Mesenchymal stem cell (in vitro differentiated cells and primary cell): ENCODE results near the gene MYH7B. TPM values are rescaled to one million over a fixed set of nuclear protein-coding genes. Genes with fewer than 3 reads are reported as not detected.

Source experiments
- DNase-seq: peaks from one replicate; pipeline ENCODE4 v3.0.0-alpha.2; 2013
- H2AFZ ChIP-seq: one replicate; pipeline ENCODE4 v1.6.1; 2013; ENCODE audit warnings: low read depth, mild to moderate bottlenecking, control low read depth, inconsistent platforms, low read length, moderate library complexity
- H2AK5ac ChIP-seq: 2 replicates; pipeline ENCODE4 v1.6.1; 2013; ENCODE audit warnings: low read length, moderate library complexity, mild to moderate bottlenecking, inconsistent platforms; ENCODE audit not compliant: severe bottlenecking
- H2BK120ac ChIP-seq: one replicate; pipeline ENCODE4 v1.6.1; 2013; ENCODE audit warnings: low read depth, mild to moderate bottlenecking, inconsistent platforms, low read length, moderate library complexity
- H2BK12ac ChIP-seq, 2 experiments: one replicate each; pipeline ENCODE4 v1.6.1; 2013; ENCODE audit warnings: inconsistent platforms in 2 of 2, low read length in 2 of 2, mild to moderate bottlenecking in 2 of 2, moderate library complexity in 2 of 2, control low read depth in 1 of 2
- H2BK15ac ChIP-seq: one replicate; pipeline ENCODE4 v1.6.1; 2013; ENCODE audit warnings: mild to moderate bottlenecking, low read depth, inconsistent platforms; ENCODE audit not compliant: poor library complexity, severe bottlenecking
- H2BK5ac ChIP-seq: 2 replicates; pipeline ENCODE4 v1.6.1; 2013; ENCODE audit warnings: low read depth, mild to moderate bottlenecking, low read length, control low read depth, inconsistent platforms; ENCODE audit not compliant: poor library complexity, severe bottlenecking
- H3K14ac ChIP-seq, 2 experiments: one replicate each; pipeline ENCODE4 v1.6.1; 2013; ENCODE audit warnings: inconsistent platforms in 2 of 2, low read length in 2 of 2, control low read depth in 1 of 2, mild to moderate bottlenecking in 1 of 2, moderate library complexity in 1 of 2
- H3K18ac ChIP-seq, 2 experiments: one replicate each; pipeline ENCODE4 v1.6.1; 2013; ENCODE audit warnings: inconsistent platforms in 2 of 2, low read length in 2 of 2, control low read depth in 1 of 2, low read depth in 1 of 2, mild to moderate bottlenecking in 1 of 2
- H3K23ac ChIP-seq, 2 experiments: one replicate each; pipeline ENCODE4 v1.6.1; 2013; ENCODE audit warnings: inconsistent platforms in 2 of 2, low read length in 2 of 2, mild to moderate bottlenecking in 2 of 2, moderate library complexity in 2 of 2, control low read depth in 1 of 2
- H3K27ac ChIP-seq: 2 replicates; pipeline ENCODE4 v1.5.1; 2013; ENCODE audit warnings: mild to moderate bottlenecking, moderate library complexity, low read length, control low read depth, inconsistent platforms; ENCODE audit not compliant: poor library complexity, severe bottlenecking
- H3K27me3 ChIP-seq, 2 experiments: 2 replicates each; pipeline versions ENCODE4 v1.6.1 to v1.7.0; 2013; ENCODE audit warnings: low read length in 2 of 2, mild to moderate bottlenecking in 2 of 2, moderate library complexity in 2 of 2, control low read depth in 1 of 2, inconsistent platforms in 1 of 2; ENCODE audit not compliant: control insufficient read depth in 1 of 2, insufficient read depth in 1 of 2
- H3K36me3 ChIP-seq, 2 experiments: 2 replicates each; pipeline versions ENCODE4 v1.6.1 to v1.7.0; 2013; ENCODE audit warnings: low read length in 2 of 2, control low read depth in 1 of 2, inconsistent platforms in 1 of 2, low read depth in 1 of 2, mild to moderate bottlenecking in 1 of 2; ENCODE audit not compliant: insufficient read depth in 2 of 2, control insufficient read depth in 1 of 2
- H3K4ac ChIP-seq, 2 experiments: one replicate each; pipeline ENCODE4 v1.6.1; 2013; ENCODE audit warnings: inconsistent platforms in 2 of 2, low read length in 2 of 2, mild to moderate bottlenecking in 2 of 2, moderate library complexity in 2 of 2, control low read depth in 1 of 2, low read depth in 1 of 2
- H3K4me1 ChIP-seq: 2 replicates; pipeline ENCODE4 v1.6.1; 2013; ENCODE audit warnings: low read depth, low read length, control low read depth; ENCODE audit not compliant: control insufficient read depth, insufficient read depth
- H3K4me2 ChIP-seq: 2 replicates; pipeline ENCODE4 v1.6.1; 2013; ENCODE audit warnings: low read length, mild to moderate bottlenecking, inconsistent platforms; ENCODE audit not compliant: poor library complexity, severe bottlenecking
- H3K4me3 ChIP-seq, 2 experiments: 2 replicates each; pipeline versions ENCODE4 v1.5.1 to v1.7.0; 2013; ENCODE audit warnings: low read length in 2 of 2, mild to moderate bottlenecking in 2 of 2, control low read depth in 1 of 2, low read depth in 1 of 2; ENCODE audit not compliant: insufficient read depth in 1 of 2
- H3K79me1 ChIP-seq: replicated peaks from 2 replicates; pipeline ENCODE4 v1.6.1; 2013; ENCODE audit warnings: mild to moderate bottlenecking, control low read depth, low read length, inconsistent platforms; ENCODE audit not compliant: poor library complexity, severe bottlenecking
- H3K9ac ChIP-seq: 2 replicates; pipeline ENCODE4 v1.7.0; 2013; ENCODE audit warnings: mild to moderate bottlenecking, low read length, moderate library complexity
- H3K9me3 ChIP-seq: 2 replicates; pipeline ENCODE4 v1.7.0; 2013; ENCODE audit warnings: mild to moderate bottlenecking, low read length; ENCODE audit not compliant: control insufficient read depth
- H4K8ac ChIP-seq: one replicate; pipeline ENCODE4 v1.6.1; 2013; ENCODE audit warnings: inconsistent platforms, mild to moderate bottlenecking, low read length, moderate library complexity
- H4K91ac ChIP-seq: one replicate; pipeline ENCODE4 v1.6.1; 2013; ENCODE audit warnings: mild to moderate bottlenecking, low read length, inconsistent platforms
- WGBS: methylation state at CpG from one replicate; pipeline ENCODE4 v1.1.7; 2013; ENCODE audit warnings: mixed read lengths; 5-methylcytosine and 5-hydroxymethylcytosine counted together
- polyA plus RNA-seq, 2 experiments: library from polyadenylated mRNA; stranded (reverse); fragments of 200-250 nt; gene quantifications; one replicate each; pipeline ENCODE4 v1.2.3, GENCODE V29; 2013

The MYH7B gene
- 0.10 TPM for polyA plus RNA-seq (2013, experiment 1 of 2)
- 0.08 TPM for polyA plus RNA-seq (2013, experiment 2 of 2)

DNA sequence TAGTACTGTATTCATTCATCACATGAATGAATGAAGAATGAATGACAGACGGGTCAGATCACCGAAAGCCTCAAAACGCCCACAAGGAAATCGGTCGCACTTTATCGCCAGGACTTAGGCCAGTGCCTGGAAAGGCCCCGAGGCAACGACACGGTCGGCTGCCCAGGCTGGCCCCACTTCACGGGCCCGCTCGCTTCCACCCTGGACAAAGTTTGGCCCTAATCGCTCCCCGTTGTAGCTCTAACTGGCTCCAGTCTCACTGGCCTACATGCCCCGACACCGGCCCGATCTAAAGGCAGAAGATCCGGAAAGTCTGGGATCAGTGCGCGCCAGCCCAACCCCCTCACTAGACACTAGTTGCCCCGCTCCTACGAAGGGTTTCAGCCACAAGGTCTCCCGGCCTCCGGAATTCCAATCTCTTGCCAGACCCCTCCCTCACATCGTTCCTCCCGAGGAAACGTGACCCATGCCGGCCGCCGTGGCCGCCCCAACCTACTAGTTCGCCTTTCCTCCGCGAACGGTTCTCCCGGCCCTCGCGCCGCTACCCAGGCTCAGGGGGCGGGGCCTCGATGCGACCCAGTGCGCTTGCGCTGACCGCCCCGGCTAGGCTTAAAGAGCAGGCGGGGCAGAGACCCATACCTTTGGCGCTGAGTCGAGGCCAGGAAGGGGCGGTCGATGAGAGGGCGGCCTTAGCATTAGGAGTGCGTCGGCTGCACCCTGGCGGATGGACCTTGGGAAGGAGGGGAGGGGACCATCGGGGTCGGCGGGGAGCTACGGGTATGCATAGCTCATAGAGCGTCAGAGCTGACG, at the start of gene MYH7B, which contains the start of gene GSS:
Gene MYH7B, plus strand, starts transcription at position 638 of the 810 bp plus-strand sequence. CDS start 22,138 bp downstream, outside the sequence.
Gene GSS, minus strand, starts transcription at position 576 of the 810 bp plus-strand sequence. CDS start 3,954 bp downstream, outside the sequence.
- Histone ChIP-seq H2AFZ (peak within 1 kb of the TSS; percentile 66), H3K23ac (no peak within 1 kb of the TSS), H3K4me1 (peaks cover 7% of the 10 kb centered on the region), H2AK5ac (peak within 1 kb of the TSS; percentile 93), H2BK15ac (peak within 1 kb of the TSS; percentile 39), H2BK12ac (peak within 1 kb of the TSS in 1 of 2 experiments; percentile 45), H3K9ac (peak within 1 kb of the TSS; percentile 97), H3K4ac (peak within 1 kb of the TSS; percentile 1 to 71), H3K27me3 (no peaks in the 10 kb centered on the region), H3K4me2 (peak within 1 kb of the TSS; percentile 82), H3K4me3 (peak within 1 kb of the TSS; percentile 60 to 86), H3K9me3 (no peaks in the 10 kb centered on the region), H4K91ac (peak within 1 kb of the TSS; percentile 84), H2BK120ac (peak within 1 kb of the TSS; percentile 52), H3K27ac (peak within 1 kb of the TSS; percentile 99), H2BK5ac (peak within 1 kb of the TSS; percentile 19), H4K8ac (peak within 1 kb of the TSS; percentile 89), H3K18ac (peak within 1 kb of the TSS; percentile 75 to 91), H3K79me1 (peaks cover 4% of the 10 kb centered on the region), H3K14ac (peak within 1 kb of the TSS in 1 of 2 experiments; percentile 13), H3K36me3 (peaks cover 0 to 17% of the 10 kb centered on the region in 2 experiments)
- peak; percentile 96 for DNase-seq
- under 1% methylated on average over 62 of the region's 62 CpGs for WGBS

- WGBS, result 34% methylated on average over 7 of the region's 7 CpGs
These were observed 47.8 kb upstream of the MYH7B start for GRCh38 chr20:34907616-34908469.

DNA sequence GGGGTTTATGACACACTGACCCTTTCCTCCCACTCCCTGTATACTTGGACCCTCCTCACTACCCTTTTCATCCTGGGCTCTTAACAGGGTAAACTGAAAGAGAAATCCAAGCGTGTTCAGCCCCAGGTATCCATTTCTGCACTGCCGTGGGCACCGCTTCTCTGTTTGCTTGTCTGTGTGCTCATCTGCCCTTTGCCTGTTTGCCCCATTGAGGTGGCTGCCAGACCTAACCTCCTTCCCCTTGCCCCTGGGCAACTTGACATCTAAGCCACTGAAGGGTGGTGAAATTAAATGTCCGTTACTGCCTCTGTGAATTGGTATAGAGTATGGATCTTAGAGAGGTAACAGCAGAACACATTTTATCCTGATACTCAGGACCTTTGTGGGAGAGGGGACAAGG, 40.5 kb upstream of the MYH7B start:
- Histone ChIP-seq H3K4ac (no peak overlapping the region), H3K23ac (no peak overlapping the region), H3K4me1 (no peaks in the 10 kb centered on the region), H4K91ac (no peak overlapping the region), H3K36me3 (peaks cover 28 to 49% of the 10 kb centered on the region in 2 experiments), H3K4me3 (no peak overlapping the region), H2BK5ac (no peak overlapping the region), H3K27me3 (no peaks in the 10 kb centered on the region), H3K18ac (no peak overlapping the region), H3K9ac (no peak overlapping the region), H3K4me2 (no peak overlapping the region), H2AFZ (no peak overlapping the region), H3K14ac (no peak overlapping the region), H2AK5ac (no peak overlapping the region), H3K27ac (no peak overlapping the region), H2BK120ac (no peak overlapping the region), H3K79me1 (peaks cover 11% of the 10 kb centered on the region), H4K8ac (no peak overlapping the region), H3K9me3 (no peaks in the 10 kb centered on the region), H2BK12ac (no peak overlapping the region), H2BK15ac (no peak overlapping the region)
- 96% methylated on average over 4 of the region's 4 CpGs for WGBS
- no peak for DNase-seq

More at GRCh38 chr20:34907616-34908469, 47.8 kb upstream of the MYH7B start:
- Histone ChIP-seq H3K18ac (peak overlapping the region; percentile 80 to 82), H3K23ac (no peak overlapping the region), H3K36me3 (peaks cover 0 to under 1% of the 10 kb centered on the region in 2 experiments), H3K4me1 (peaks cover 4% of the 10 kb centered on the region), H3K14ac (peak overlapping the region in 1 of 2 experiments; percentile 79), H2BK15ac (no peak overlapping the region), H4K91ac (peak overlapping the region; percentile 81), H3K4ac (peak overlapping the region in 1 of 2 experiments; percentile 78), H3K79me1 (peaks cover 7% of the 10 kb centered on the region), H3K9me3 (no peaks in the 10 kb centered on the region), H3K4me3 (no peak overlapping the region), H2BK5ac (no peak overlapping the region), H3K27ac (peak overlapping the region; percentile 83), H3K4me2 (no peak overlapping the region), H2BK12ac (peak overlapping the region; percentile 3 to 90), H2AK5ac (peak overlapping the region; percentile 81), H3K27me3 (no peaks in the 10 kb centered on the region), H2BK120ac (no peak overlapping the region), H2AFZ (no peak overlapping the region), H3K9ac (peak overlapping the region; percentile 60), H4K8ac (peak overlapping the region; percentile 70)
- DNase-seq, result peak; percentile 94
